SK-N-SH (cell line): ENCODE results near the gene CXorf66. TPM values are rescaled to one million over a fixed set of nuclear protein-coding genes. Genes with fewer than 3 reads are reported as not detected.

Experiments used
- CTCF ChIA-PET: fragments of 300-600, 350-600 bp; formaldehyde crosslinking; extraction: SDS; loops from one replicate; lab custom pipeline; 2021; lab: Yijun Ruan, JAX
- POLR2A ChIA-PET: fragments of 350-600 bp; sonication (Branson Sonifier 250); formaldehyde crosslinking; extraction: SDS; loops from one replicate; lab custom pipeline; 2020; ENCODE audit warnings: antibody characterized with exemption, inconsistent platforms; lab: Yijun Ruan, JAX
- DNase-seq: peaks from one replicate; pipeline ENCODE4 v3.0.0; 2012
- H2AFZ ChIP-seq: fragments of 200-600 bp; sonication (generic); 2 replicates; pipeline ENCODE4 v1.8.1; 2016; ENCODE audit warnings: antibody characterized with exemption, mild to moderate bottlenecking, low read depth
- H3F3A ChIP-seq: fragments of 200-600 bp; sonication (generic); replicated peaks from 2 replicates; pipeline ENCODE3; 2016; ENCODE audit warnings: antibody characterized with exemption, mild to moderate bottlenecking; ENCODE audit not compliant: insufficient read depth
- H3K27ac ChIP-seq, 2 experiments: fragments of 200-500 bp in 1 of 2; fragments of 200-600 bp in 1 of 2; sonication (Bioruptor generic) in 1 of 2; sonication (generic), shearing (Covaris generic) in 1 of 2; 2 replicates each; pipeline versions ENCODE4 v1.5.1 to v1.6.1; 2014 to 2016; ENCODE audit warnings: low read depth in 2 of 2, inconsistent platforms in 1 of 2, low read length in 1 of 2, mild to moderate bottlenecking in 1 of 2, mixed read lengths in 1 of 2
- H3K27me3 ChIP-seq: fragments of 200-600 bp; sonication (generic), shearing (Covaris generic); 2 replicates; pipeline ENCODE4 v1.6.1; 2016; ENCODE audit warnings: mixed run types; ENCODE audit not compliant: insufficient read depth
- H3K36me3 ChIP-seq, 2 experiments: fragments of 200-500 bp in 1 of 2; fragments of 200-600 bp in 1 of 2; sonication (Bioruptor generic) in 1 of 2; sonication (generic) in 1 of 2; replicated peaks in 1 of 2; 2 replicates each; pipeline versions ENCODE3 to v1.5.1; 2014 to 2016; ENCODE audit warnings: low read length in 1 of 2, mild to moderate bottlenecking in 1 of 2; ENCODE audit not compliant: insufficient read depth in 2 of 2, control insufficient read depth in 1 of 2
- H3K4me1 ChIP-seq, 2 experiments: fragments of 200-500 bp in 1 of 2; fragments of 200-600 bp in 1 of 2; sonication (Bioruptor generic) in 1 of 2; sonication (generic), shearing (Covaris generic) in 1 of 2; 2 replicates each; pipeline versions ENCODE4 v1.5.1 to v1.6.1; 2014 to 2016; ENCODE audit warnings: low read depth in 1 of 2, low read length in 1 of 2, mixed run types in 1 of 2; ENCODE audit not compliant: insufficient read depth in 2 of 2, control insufficient read depth in 1 of 2
- H3K4me2 ChIP-seq: fragments of 200-600 bp; sonication (generic), shearing (Covaris generic); 2 replicates; pipeline ENCODE4 v1.6.1; 2017; ENCODE audit warnings: mixed run types
- H3K4me3 ChIP-seq, 2 experiments: fragments of 200-500 bp in 1 of 2; fragments of 200-600 bp in 1 of 2; sonication (Bioruptor generic) in 1 of 2; sonication (generic), shearing (Covaris generic) in 1 of 2; 2 replicates each; pipeline versions ENCODE4 v1.5.1 to v1.8.1; 2014 to 2016; ENCODE audit warnings: low read depth in 2 of 2, inconsistent platforms in 1 of 2, low read length in 1 of 2, mild to moderate bottlenecking in 1 of 2, mixed read lengths in 1 of 2, moderate library complexity in 1 of 2
- H3K79me2 ChIP-seq: fragments of 200-600 bp; sonication (generic); 2 replicates; pipeline ENCODE4 v1.8.1; 2017; ENCODE audit warnings: mild to moderate bottlenecking; ENCODE audit not compliant: insufficient read depth
- H3K9ac ChIP-seq: fragments of 200-600 bp; sonication (generic); 2 replicates; pipeline ENCODE4 v1.6.1; 2017; ENCODE audit warnings: mixed run types
- H3K9me2 ChIP-seq: fragments of 200-600 bp; sonication (generic); 2 replicates; pipeline ENCODE4 v1.6.1; 2017; ENCODE audit warnings: mixed run types
- H3K9me3 ChIP-seq: fragments of 200-600 bp; sonication (generic); 2 replicates; pipeline ENCODE4 v1.6.1; 2017; ENCODE audit warnings: mixed run types, mild to moderate bottlenecking, moderate library complexity
- H4K20me1 ChIP-seq: fragments of 200-600 bp; sonication (generic); 2 replicates; pipeline ENCODE4 v1.6.1; 2017; ENCODE audit warnings: mild to moderate bottlenecking, mixed run types; ENCODE audit not compliant: insufficient read depth
- ELF1 ChIP-seq: IDR thresholded peaks from 2 replicates; pipeline ENCODE4 v1.4.0; 2012
- EP300 ChIP-seq, 2 experiments: IDR thresholded peaks; 2 replicates each; pipeline versions ENCODE4 v1.4.0 to v1.6.1; 2012; ENCODE audit warnings: borderline replicate concordance in 1 of 2, low read depth in 1 of 2, low read length in 1 of 2
- EZH2phosphoT487 ChIP-seq: fragments of 200-600 bp; sonication (generic); IDR thresholded peaks from 2 replicates; pipeline ENCODE4 v1.6.1; 2017; ENCODE audit warnings: low read depth, mixed run types, mild to moderate bottlenecking, antibody characterized with exemption, moderate library complexity, borderline replicate concordance
- FOXM1 ChIP-seq: IDR thresholded peaks from 2 replicates; pipeline ENCODE4 v1.4.0; 2012; ENCODE audit warnings: low read depth, mild to moderate bottlenecking
- GABPA ChIP-seq: IDR thresholded peaks from 2 replicates; pipeline ENCODE4 v1.4.0; 2012; ENCODE audit warnings: low read depth, mild to moderate bottlenecking
- IRF3 ChIP-seq: fragments of 150-350 bp; IDR thresholded peaks from 2 replicates; pipeline ENCODE4 v1.6.1; 2016; ENCODE audit warnings: mild to moderate bottlenecking, low read depth, low read length
- JUND ChIP-seq: IDR thresholded peaks from 2 replicates; pipeline ENCODE4 v1.4.0; 2012
- MAX ChIP-seq: IDR thresholded peaks from 2 replicates; pipeline ENCODE4 v1.4.0; 2012; ENCODE audit warnings: low read depth
- NFIC ChIP-seq: IDR thresholded peaks from 2 replicates; pipeline ENCODE4 v1.4.0; 2012; ENCODE audit warnings: borderline replicate concordance
- NRF1 ChIP-seq: IDR thresholded peaks from 2 replicates; pipeline ENCODE4 v1.6.1; 2012; ENCODE audit warnings: low read depth, mild to moderate bottlenecking, low read length
- POLR2AphosphoS5 ChIP-seq: IDR thresholded peaks from 2 replicates; pipeline ENCODE4 v1.6.1; 2012; ENCODE audit warnings: low read depth, low read length
- RAD21 ChIP-seq: IDR thresholded peaks from 2 replicates; pipeline ENCODE4 v1.6.1; 2012; ENCODE audit warnings: mild to moderate bottlenecking, low read length
- RCOR1 ChIP-seq: fragments of 150-350 bp; IDR thresholded peaks from 2 replicates; pipeline ENCODE4 v1.6.1; 2017; ENCODE audit warnings: antibody characterized with exemption, low read length
- REST ChIP-seq: IDR thresholded peaks from 2 replicates; pipeline ENCODE4 v1.6.1; 2012; ENCODE audit warnings: mild to moderate bottlenecking, low read depth, low read length, moderate library complexity
- RFX5 ChIP-seq: IDR thresholded peaks from 2 replicates; pipeline ENCODE4 v1.6.1; 2012; ENCODE audit warnings: mild to moderate bottlenecking, improper control_type of control experiment, low read length
- SIN3A ChIP-seq: IDR thresholded peaks from 2 replicates; pipeline ENCODE4 v1.6.1; 2012; ENCODE audit warnings: low read depth, mild to moderate bottlenecking, low read length, moderate library complexity, borderline replicate concordance
- SMC3 ChIP-seq: IDR thresholded peaks from 2 replicates; pipeline ENCODE4 v1.6.1; 2012; ENCODE audit warnings: low read depth, low read length, improper control_type of control experiment
- TAF1 ChIP-seq: IDR thresholded peaks from 2 replicates; pipeline ENCODE4 v1.6.1; 2012; ENCODE audit warnings: low read depth, mild to moderate bottlenecking, low read length, moderate library complexity, borderline replicate concordance
- TEAD4 ChIP-seq: IDR thresholded peaks from 2 replicates; pipeline ENCODE4 v1.4.0; 2012; ENCODE audit warnings: mild to moderate bottlenecking, borderline replicate concordance; ENCODE audit not compliant: insufficient read depth
- USF1 ChIP-seq: IDR thresholded peaks from 2 replicates; pipeline ENCODE4 v1.4.0; 2012; ENCODE audit warnings: low read depth, borderline replicate concordance
- YY1 ChIP-seq: IDR thresholded peaks from 2 replicates; pipeline ENCODE4 v1.4.0; 2012; ENCODE audit warnings: low read depth, mild to moderate bottlenecking
- WGBS: methylation state at CpG from one replicate; pipeline ENCODE4 v1.1.6; 2017; ENCODE audit warnings: low lambda C conversion rate; 5-methylcytosine and 5-hydroxymethylcytosine counted together
- polyA plus RNA-seq, 3 experiments: library from polyadenylated mRNA; depleted of rRNA; stranded (reverse); fragments of >200 nt; gene quantifications; 2 replicates each; pipeline ENCODE4 v1.2.3, GENCODE V29; 2012
- TF ChIP-seq, protein P1 (sequence below): IDR thresholded peaks from 2 replicates; pipeline ENCODE4 v1.4.0; 2012; ENCODE audit warnings: low read depth, borderline replicate concordance
- TF ChIP-seq, protein P2 (sequence below): fragments of 150-350 bp; IDR thresholded peaks from 2 replicates; pipeline ENCODE4 v1.6.1; 2017; ENCODE audit warnings: antibody characterized with exemption, low read length, low read depth, borderline replicate concordance
- TF ChIP-seq, protein P3 (sequence below): fragments of 200-600 bp; sonication (generic); IDR thresholded peaks from 2 replicates; pipeline ENCODE4 v1.6.1; 2017; ENCODE audit warnings: antibody characterized with exemption, mild to moderate bottlenecking, moderate library complexity

CXorf66 gene
- polyA plus RNA-seq, 1 of the 3 experiments (the other 2 are of a cell fraction), result not detected

GRCh38 chrX:139967300-139967699 lies 2.0 kb upstream of the CXorf66 start:
- Histone ChIP-seq H3K4me1 (0 out of 4 replicates have a peak, but pooled peaks cover 0 to 8% of the 10 kb centered on the region in 2 experiments), H2AFZ (no peak overlapping the region), H3K27ac (no peak overlapping the region), H3F3A (no peaks in the 10 kb centered on the region), H3K4me3 (no peak overlapping the region), H3K9ac (no peak overlapping the region), H3K4me2 (no peak overlapping the region), H3K27me3 (no peaks in the 10 kb centered on the region; the same call in 1 of the 2 replicates), H3K79me2 (no peaks in the 10 kb centered on the region), H4K20me1 (no peaks in the 10 kb centered on the region), H3K9me2 (no peaks in the 10 kb centered on the region), H3K36me3 (no peaks in the 10 kb centered on the region), H3K9me3 (no peaks in the 10 kb centered on the region)
- peak; percentile 15 for DNase-seq
- CTCF ChIA-PET, result interaction anchor here (0.6 kb wide), 1 partner anchor 100 kb away, joined by 3 read pairs; no protein-coding TSS in a partner anchor
- POLR2A ChIA-PET, result no interaction called here
- WGBS, result 26% methylated on average over 4 of the region's 4 CpGs
- TF ChIP-seq JUND (no peak), MAX (no peak), ELF1 (no peak), USF1 (no peak), IRF3 (no peak), NFIC (no peak), SMC3 (peak; percentile 6; the same call in 1 of the 2 replicates), RAD21 (peak; percentile 24; the same call in 1 of the 2 replicates), GABPA (no peak), RFX5 (no peak), YY1 (no peak), TEAD4 (no peak), FOXM1 (no peak), EP300 (IDR thresholded peaks at IDR 0.05; ENCODE audit: borderline replicate concordance in 1 of 2, low read depth in 1 of 2, low read length in 1 of 2) (no peak), POLR2AphosphoS5 (no peak), SIN3A (no peak), NRF1 (no peak), EZH2phosphoT487 (no peak), RCOR1 (no peak), TAF1 (no peak), REST (no peak)
- TF ChIP-seq, protein P1, sequence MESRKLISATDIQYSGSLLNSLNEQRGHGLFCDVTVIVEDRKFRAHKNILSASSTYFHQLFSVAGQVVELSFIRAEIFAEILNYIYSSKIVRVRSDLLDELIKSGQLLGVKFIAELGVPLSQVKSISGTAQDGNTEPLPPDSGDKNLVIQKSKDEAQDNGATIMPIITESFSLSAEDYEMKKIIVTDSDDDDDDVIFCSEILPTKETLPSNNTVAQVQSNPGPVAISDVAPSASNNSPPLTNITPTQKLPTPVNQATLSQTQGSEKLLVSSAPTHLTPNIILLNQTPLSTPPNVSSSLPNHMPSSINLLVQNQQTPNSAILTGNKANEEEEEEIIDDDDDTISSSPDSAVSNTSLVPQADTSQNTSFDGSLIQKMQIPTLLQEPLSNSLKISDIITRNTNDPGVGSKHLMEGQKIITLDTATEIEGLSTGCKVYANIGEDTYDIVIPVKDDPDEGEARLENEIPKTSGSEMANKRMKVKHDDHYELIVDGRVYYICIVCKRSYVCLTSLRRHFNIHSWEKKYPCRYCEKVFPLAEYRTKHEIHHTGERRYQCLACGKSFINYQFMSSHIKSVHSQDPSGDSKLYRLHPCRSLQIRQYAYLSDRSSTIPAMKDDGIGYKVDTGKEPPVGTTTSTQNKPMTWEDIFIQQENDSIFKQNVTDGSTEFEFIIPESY, result no peak
- TF ChIP-seq, protein P2, sequence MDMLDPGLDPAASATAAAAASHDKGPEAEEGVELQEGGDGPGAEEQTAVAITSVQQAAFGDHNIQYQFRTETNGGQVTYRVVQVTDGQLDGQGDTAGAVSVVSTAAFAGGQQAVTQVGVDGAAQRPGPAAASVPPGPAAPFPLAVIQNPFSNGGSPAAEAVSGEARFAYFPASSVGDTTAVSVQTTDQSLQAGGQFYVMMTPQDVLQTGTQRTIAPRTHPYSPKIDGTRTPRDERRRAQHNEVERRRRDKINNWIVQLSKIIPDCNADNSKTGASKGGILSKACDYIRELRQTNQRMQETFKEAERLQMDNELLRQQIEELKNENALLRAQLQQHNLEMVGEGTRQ, result no peak
- TF ChIP-seq, protein P3, sequence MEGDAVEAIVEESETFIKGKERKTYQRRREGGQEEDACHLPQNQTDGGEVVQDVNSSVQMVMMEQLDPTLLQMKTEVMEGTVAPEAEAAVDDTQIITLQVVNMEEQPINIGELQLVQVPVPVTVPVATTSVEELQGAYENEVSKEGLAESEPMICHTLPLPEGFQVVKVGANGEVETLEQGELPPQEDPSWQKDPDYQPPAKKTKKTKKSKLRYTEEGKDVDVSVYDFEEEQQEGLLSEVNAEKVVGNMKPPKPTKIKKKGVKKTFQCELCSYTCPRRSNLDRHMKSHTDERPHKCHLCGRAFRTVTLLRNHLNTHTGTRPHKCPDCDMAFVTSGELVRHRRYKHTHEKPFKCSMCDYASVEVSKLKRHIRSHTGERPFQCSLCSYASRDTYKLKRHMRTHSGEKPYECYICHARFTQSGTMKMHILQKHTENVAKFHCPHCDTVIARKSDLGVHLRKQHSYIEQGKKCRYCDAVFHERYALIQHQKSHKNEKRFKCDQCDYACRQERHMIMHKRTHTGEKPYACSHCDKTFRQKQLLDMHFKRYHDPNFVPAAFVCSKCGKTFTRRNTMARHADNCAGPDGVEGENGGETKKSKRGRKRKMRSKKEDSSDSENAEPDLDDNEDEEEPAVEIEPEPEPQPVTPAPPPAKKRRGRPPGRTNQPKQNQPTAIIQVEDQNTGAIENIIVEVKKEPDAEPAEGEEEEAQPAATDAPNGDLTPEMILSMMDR, result peak; percentile 53
